Fibroblast of skin of scalp (primary cell): Measurements from ENCODE around the gene FKBP5.
"Not testable (repeated sequence)": the region's sequence is repeated elsewhere in the genome, so short reads cannot be mapped to it uniquely, and the experiment has no call there.

Experiments
- DNase-seq: peaks from one replicate; pipeline ENCODE4 v3.0.0-alpha.2; 2013

FKBP5 gene

GRCh38 chr6:35583893-35584688, 104.6 kb downstream of the FKBP5 start:
- peak; percentile 72 for DNase-seq

GRCh38 chr6:35582315-35582714, 106.4 kb downstream of the FKBP5 start:
- DNase-seq: no peak

GRCh38 chr6:35581633-35582032, 107.1 kb downstream of the FKBP5 start:
- DNase-seq: no peak

GRCh38 chr6:35580836-35581235, 107.9 kb downstream of the FKBP5 start:
- DNase-seq: no peak

GRCh38 chr6:35576682-35577081, 112.0 kb downstream of the FKBP5 start:
- no peak for DNase-seq

GRCh38 chr6:35573495-35574110, 115.1 kb downstream of the FKBP5 start:
- DNase-seq: no peak

- not testable (repeated sequence) for DNase-seq
Observed at GRCh38 chr6:35570885-35571330, 117.8 kb downstream of the FKBP5 start.

- peak; percentile 4 for DNase-seq
Observed at GRCh38 chr6:35569011-35569461, 119.7 kb downstream of the FKBP5 start.

GRCh38 chr6:35566794-35567193, 121.9 kb downstream of the FKBP5 start:
- DNase-seq: no peak

GRCh38 chr6:35564733-35565132, 124.0 kb downstream of the FKBP5 start:
- DNase-seq: no peak

GRCh38 chr6:35562060-35562459, 126.7 kb downstream of the FKBP5 start:
- DNase-seq: peak; percentile 29

GRCh38 chr6:35561113-35561512, 127.6 kb downstream of the FKBP5 start:
- DNase-seq: no peak

GRCh38 chr6:35558571-35558970, 130.1 kb downstream of the FKBP5 start:
- no peak for DNase-seq

GRCh38 chr6:35557239-35557638, 131.5 kb downstream of the FKBP5 start:
- DNase-seq: no peak

GRCh38 chr6:35554811-35555210, 133.9 kb downstream of the FKBP5 start:
- DNase-seq: no peak

- no peak for DNase-seq
Observed at GRCh38 chr6:35553315-35553714, 135.4 kb downstream of the FKBP5 start.

- peak; percentile 28 for DNase-seq
Observed at GRCh38 chr6:35552285-35552917, 136.3 kb downstream of the FKBP5 start.

GRCh38 chr6:35550437-35550836, 138.3 kb downstream of the FKBP5 start:
- DNase-seq: no peak

- no peak for DNase-seq
Observed at GRCh38 chr6:35547676-35548075, 141.0 kb downstream of the FKBP5 start.

GRCh38 chr6:35544769-35545361, 143.8 kb downstream of the FKBP5 start:
- no peak for DNase-seq

GRCh38 chr6:35543459-35544193, 145.1 kb downstream of the FKBP5 start:
- DNase-seq: no peak

- no peak for DNase-seq
Observed at GRCh38 chr6:35541836-35542235, 146.9 kb downstream of the FKBP5 start.
